ENCODE measurements around the gene CTNS.
A peak's percentile ranks its signal among the peaks of the same experiment; 100 is the strongest.

Gene CTNS

GRCh38 chr17:3669548-3669947, 33.0 kb downstream of the CTNS start:
- no CpG with 5 or more reads among the region's 12 CpGs for WGBS (ENCODE audit: insufficient coverage, insufficient read length)
- no peaks in the 10 kb centered on the region for H3K36me3 ChIP-seq (ENCODE audit: control insufficient read depth, insufficient read depth, low read length)
- no peak overlapping the region for H3K27ac ChIP-seq (ENCODE audit: low read length)
- DNase-seq (ENCODE audit: low read depth, low spot score): no peak
- H3K27me3 ChIP-seq (ENCODE audit: control insufficient read depth, insufficient read depth, low read length): no peaks in the 10 kb centered on the region
- no peaks in the 10 kb centered on the region for H3K9me3 ChIP-seq (ENCODE audit: control insufficient read depth, insufficient read depth, low read length)
- H3K4me3 ChIP-seq (ENCODE audit: low read length): peak overlapping the region; percentile 95; the same call in 1 of the 2 replicates
- peaks cover 3% of the 10 kb centered on the region; the same call in 1 of the 2 replicates for H3K4me1 ChIP-seq (ENCODE audit: control insufficient read depth, insufficient read depth, low read length)

GRCh38 chr17:3672571-3672970, 36.0 kb downstream of the CTNS start:
- Histone ChIP-seq H3K4me3 (ENCODE audit: low read length) (no peak overlapping the region), H3K4me1 (ENCODE audit: control insufficient read depth, insufficient read depth, low read length) (no peaks in the 10 kb centered on the region), H3K36me3 (ENCODE audit: control insufficient read depth, insufficient read depth, low read length) (no peaks in the 10 kb centered on the region), H3K27ac (ENCODE audit: low read length) (no peak overlapping the region), H3K9me3 (ENCODE audit: control insufficient read depth, insufficient read depth, low read length) (no peaks in the 10 kb centered on the region), H3K27me3 (ENCODE audit: control insufficient read depth, insufficient read depth, low read length) (no peaks in the 10 kb centered on the region)
- no CpG with 5 or more reads among the region's 4 CpGs for WGBS (ENCODE audit: insufficient coverage, insufficient read length)
- DNase-seq (ENCODE audit: low read depth, low spot score): no peak

- H3K4me3 ChIP-seq (ENCODE audit: low read length): no peak overlapping the region
- WGBS (ENCODE audit: insufficient coverage, insufficient read length): no CpG with 5 or more reads among the region's 11 CpGs
- no peaks in the 10 kb centered on the region for H3K9me3 ChIP-seq (ENCODE audit: control insufficient read depth, insufficient read depth, low read length)
- H3K27ac ChIP-seq (ENCODE audit: low read length): no peak overlapping the region
- H3K4me1 ChIP-seq (ENCODE audit: control insufficient read depth, insufficient read depth, low read length): no peaks in the 10 kb centered on the region
- DNase-seq (ENCODE audit: low read depth, low spot score): no peak
- no peaks in the 10 kb centered on the region for H3K27me3 ChIP-seq (ENCODE audit: control insufficient read depth, insufficient read depth, low read length)
- no peaks in the 10 kb centered on the region for H3K36me3 ChIP-seq (ENCODE audit: control insufficient read depth, insufficient read depth, low read length)
These were observed 39.3 kb downstream of the CTNS start for GRCh38 chr17:3675886-3676285.

GRCh38 chr17:3678095-3678820, 41.7 kb downstream of the CTNS start:
- no peak overlapping the region for H3K27ac ChIP-seq (ENCODE audit: low read length)
- DNase-seq (ENCODE audit: low read depth, low spot score): no peak
- no peak overlapping the region for H3K4me3 ChIP-seq (ENCODE audit: low read length)
- H3K4me1 ChIP-seq (ENCODE audit: control insufficient read depth, insufficient read depth, low read length): no peaks in the 10 kb centered on the region
- no peaks in the 10 kb centered on the region for H3K36me3 ChIP-seq (ENCODE audit: control insufficient read depth, insufficient read depth, low read length)
- H3K9me3 ChIP-seq (ENCODE audit: control insufficient read depth, insufficient read depth, low read length): no peaks in the 10 kb centered on the region
- no CpG with 5 or more reads among the region's 16 CpGs for WGBS (ENCODE audit: insufficient coverage, insufficient read length)
- no peaks in the 10 kb centered on the region for H3K27me3 ChIP-seq (ENCODE audit: control insufficient read depth, insufficient read depth, low read length)

GRCh38 chr17:3678821-3679530, 42.4 kb downstream of the CTNS start:
- Histone ChIP-seq H3K4me3 (ENCODE audit: low read length) (no peak overlapping the region), H3K27ac (ENCODE audit: low read length) (no peak overlapping the region), H3K36me3 (ENCODE audit: control insufficient read depth, insufficient read depth, low read length) (no peaks in the 10 kb centered on the region), H3K9me3 (ENCODE audit: control insufficient read depth, insufficient read depth, low read length) (no peaks in the 10 kb centered on the region), H3K4me1 (ENCODE audit: control insufficient read depth, insufficient read depth, low read length) (no peaks in the 10 kb centered on the region), H3K27me3 (ENCODE audit: control insufficient read depth, insufficient read depth, low read length) (no peaks in the 10 kb centered on the region)
- WGBS (ENCODE audit: insufficient coverage, insufficient read length): no CpG with 5 or more reads among the region's 27 CpGs
- no peak for DNase-seq (ENCODE audit: low read depth, low spot score)

GRCh38 chr17:3679531-3680126, 43.1 kb downstream of the CTNS start:
- Histone ChIP-seq H3K4me1 (ENCODE audit: control insufficient read depth, insufficient read depth, low read length) (no peaks in the 10 kb centered on the region), H3K27ac (ENCODE audit: low read length) (no peak overlapping the region), H3K4me3 (ENCODE audit: low read length) (no peak overlapping the region), H3K9me3 (ENCODE audit: control insufficient read depth, insufficient read depth, low read length) (no peaks in the 10 kb centered on the region), H3K36me3 (ENCODE audit: control insufficient read depth, insufficient read depth, low read length) (no peaks in the 10 kb centered on the region), H3K27me3 (ENCODE audit: control insufficient read depth, insufficient read depth, low read length) (no peaks in the 10 kb centered on the region)
- no CpG with 5 or more reads among the region's 20 CpGs for WGBS (ENCODE audit: insufficient coverage, insufficient read length)
- no peak for DNase-seq (ENCODE audit: low read depth, low spot score)

- Histone ChIP-seq H3K36me3 (ENCODE audit: control insufficient read depth, insufficient read depth, low read length) (no peaks in the 10 kb centered on the region), H3K4me1 (ENCODE audit: control insufficient read depth, insufficient read depth, low read length) (no peaks in the 10 kb centered on the region), H3K4me3 (ENCODE audit: low read length) (no peak overlapping the region), H3K27me3 (ENCODE audit: control insufficient read depth, insufficient read depth, low read length) (no peaks in the 10 kb centered on the region), H3K27ac (ENCODE audit: low read length) (no peak overlapping the region), H3K9me3 (ENCODE audit: control insufficient read depth, insufficient read depth, low read length) (no peaks in the 10 kb centered on the region)
- WGBS (ENCODE audit: insufficient coverage, insufficient read length): no CpG with 5 or more reads among the region's 12 CpGs
- DNase-seq (ENCODE audit: low read depth, low spot score): no peak
These were observed 44.5 kb downstream of the CTNS start for GRCh38 chr17:3681057-3681456.

GRCh38 chr17:3681565-3681964, 45.0 kb downstream of the CTNS start:
- H3K4me3 ChIP-seq (ENCODE audit: low read length): no peak overlapping the region
- no peaks in the 10 kb centered on the region for H3K27me3 ChIP-seq (ENCODE audit: control insufficient read depth, insufficient read depth, low read length)
- H3K36me3 ChIP-seq (ENCODE audit: control insufficient read depth, insufficient read depth, low read length): no peaks in the 10 kb centered on the region
- no peaks in the 10 kb centered on the region for H3K4me1 ChIP-seq (ENCODE audit: control insufficient read depth, insufficient read depth, low read length)
- no peak for DNase-seq (ENCODE audit: low read depth, low spot score)
- WGBS (ENCODE audit: insufficient coverage, insufficient read length): no CpG with 5 or more reads among the region's 20 CpGs
- H3K27ac ChIP-seq (ENCODE audit: low read length): no peak overlapping the region
- H3K9me3 ChIP-seq (ENCODE audit: control insufficient read depth, insufficient read depth, low read length): no peaks in the 10 kb centered on the region

GRCh38 chr17:3682033-3682432, 45.5 kb downstream of the CTNS start:
- no peak overlapping the region for H3K27ac ChIP-seq (ENCODE audit: low read length)
- no peaks in the 10 kb centered on the region for H3K27me3 ChIP-seq (ENCODE audit: control insufficient read depth, insufficient read depth, low read length)
- no peaks in the 10 kb centered on the region for H3K4me1 ChIP-seq (ENCODE audit: control insufficient read depth, insufficient read depth, low read length)
- no peaks in the 10 kb centered on the region for H3K9me3 ChIP-seq (ENCODE audit: control insufficient read depth, insufficient read depth, low read length)
- H3K36me3 ChIP-seq (ENCODE audit: control insufficient read depth, insufficient read depth, low read length): no peaks in the 10 kb centered on the region
- WGBS (ENCODE audit: insufficient coverage, insufficient read length): no CpG with 5 or more reads among the region's 12 CpGs
- DNase-seq (ENCODE audit: low read depth, low spot score): no peak
- no peak overlapping the region for H3K4me3 ChIP-seq (ENCODE audit: low read length)

- WGBS (ENCODE audit: insufficient coverage, insufficient read length): no CpG with 5 or more reads among the region's 10 CpGs
- Histone ChIP-seq H3K4me3 (ENCODE audit: low read length) (no peak overlapping the region), H3K9me3 (ENCODE audit: control insufficient read depth, insufficient read depth, low read length) (no peaks in the 10 kb centered on the region), H3K27me3 (ENCODE audit: control insufficient read depth, insufficient read depth, low read length) (no peaks in the 10 kb centered on the region), H3K36me3 (ENCODE audit: control insufficient read depth, insufficient read depth, low read length) (no peaks in the 10 kb centered on the region), H3K4me1 (ENCODE audit: control insufficient read depth, insufficient read depth, low read length) (peaks cover under 1% of the 10 kb centered on the region; the same call in 1 of the 2 replicates), H3K27ac (ENCODE audit: low read length) (no peak overlapping the region)
- DNase-seq (ENCODE audit: low read depth, low spot score): no peak
These were observed 46.5 kb downstream of the CTNS start for GRCh38 chr17:3683054-3683511.
